Limb (tissue), 2 donors: ENCODE measurements around the gene EDNRA.

ENCODE experiments used
- DNase-seq, 2 donors: peaks; one replicate each; pipeline ENCODE4 v3.0.0-alpha.2; 2016; ENCODE audit errors: extremely low spot score in 2 of 2

Gene EDNRA

DNA sequence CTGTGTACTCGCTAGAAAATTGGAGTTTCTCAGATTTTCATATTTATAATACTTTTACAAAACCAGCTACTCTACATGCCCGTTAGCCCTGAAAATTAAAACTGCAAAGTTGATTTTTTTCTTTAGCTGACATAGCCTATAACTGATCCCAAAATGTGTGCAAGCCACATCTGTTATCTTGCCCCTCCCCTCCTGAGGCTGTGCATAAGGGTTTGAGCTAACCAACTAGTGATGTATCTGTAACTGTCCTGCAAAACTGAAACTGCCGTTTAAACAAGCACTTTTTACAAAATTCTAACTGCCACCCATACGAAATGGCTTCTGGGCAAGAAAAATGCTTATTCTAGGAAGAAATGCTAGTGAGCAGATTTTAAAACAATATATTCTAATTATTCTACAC lies 59.1 kb downstream of the EDNRA start:
- no peak for DNase-seq

GRCh38 chr4:147542229-147542990 lies 61.5 kb downstream of the EDNRA start:
- no peak for DNase-seq

DNA sequence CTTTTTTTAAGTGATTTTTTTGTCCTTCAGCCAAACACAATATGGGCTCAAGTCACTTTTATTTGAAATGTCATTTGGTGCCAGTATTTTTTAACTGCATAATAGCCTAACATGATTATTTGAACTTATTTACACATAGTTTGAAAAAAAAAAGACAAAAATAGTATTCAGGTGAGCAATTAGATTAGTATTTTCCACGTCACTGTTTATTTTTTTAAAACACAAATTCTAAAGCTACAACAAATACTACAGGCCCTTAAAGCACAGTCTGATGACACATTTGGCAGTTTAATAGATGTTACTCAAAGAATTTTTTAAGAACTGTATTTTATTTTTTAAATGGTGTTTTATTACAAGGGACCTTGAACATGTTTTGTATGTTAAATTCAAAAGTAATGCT lies 62.1 kb downstream of the EDNRA start:
- DNase-seq: no peak

DNA sequence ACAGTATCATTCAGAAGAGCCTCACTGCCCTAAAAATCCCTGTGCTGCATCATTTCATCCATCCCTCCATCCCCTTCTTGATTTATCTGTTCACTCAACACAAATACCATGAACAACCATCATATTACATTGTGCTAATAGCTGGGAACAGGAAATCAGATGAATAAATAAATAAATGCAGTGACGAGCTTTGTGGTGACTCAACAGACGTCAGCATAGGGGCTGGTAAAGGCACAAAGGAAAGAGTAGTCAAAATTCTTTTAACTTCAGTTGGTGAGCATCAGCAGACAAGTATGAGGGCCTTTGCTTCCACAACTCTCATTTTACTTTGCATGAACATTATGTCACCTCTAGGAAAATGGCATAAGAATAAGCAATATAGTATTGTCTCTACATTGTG lies 65.5 kb downstream of the EDNRA start:
- DNase-seq: no peak

DNA sequence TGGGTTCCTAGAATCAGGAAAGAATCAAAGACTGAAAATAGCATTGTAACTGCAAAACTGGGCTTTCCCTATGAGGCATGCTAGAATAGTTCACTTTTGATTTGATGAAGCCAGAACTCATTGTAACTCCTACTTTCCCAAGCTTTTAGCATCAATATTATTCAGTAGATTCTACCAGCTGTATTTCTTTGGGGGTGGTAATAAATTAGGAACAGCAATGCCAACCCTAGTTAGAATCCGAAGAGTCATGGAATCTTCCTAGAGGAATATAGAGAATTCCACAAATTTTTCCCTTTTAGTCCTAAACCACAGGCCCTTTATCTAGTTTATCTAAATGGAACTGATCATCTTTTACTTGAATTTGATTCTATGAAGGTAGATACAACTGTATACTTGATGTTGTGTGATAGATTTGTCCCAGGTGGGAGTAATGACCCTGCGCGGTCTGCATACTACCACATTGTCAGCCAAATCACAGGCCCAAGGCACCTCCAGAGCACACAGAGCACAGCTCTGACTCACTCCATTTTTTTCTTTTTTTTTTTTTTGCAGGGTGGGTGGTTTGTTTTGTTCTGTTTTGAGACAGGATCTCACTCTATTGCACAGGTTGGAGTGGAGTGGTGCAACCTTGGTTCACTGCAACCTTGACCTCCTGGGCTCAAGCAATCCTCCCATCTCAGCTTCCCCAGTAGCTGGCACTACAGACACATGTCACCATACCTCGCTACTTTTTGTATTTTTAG lies 66.6 kb downstream of the EDNRA start:
- DNase-seq: no peak

DNA sequence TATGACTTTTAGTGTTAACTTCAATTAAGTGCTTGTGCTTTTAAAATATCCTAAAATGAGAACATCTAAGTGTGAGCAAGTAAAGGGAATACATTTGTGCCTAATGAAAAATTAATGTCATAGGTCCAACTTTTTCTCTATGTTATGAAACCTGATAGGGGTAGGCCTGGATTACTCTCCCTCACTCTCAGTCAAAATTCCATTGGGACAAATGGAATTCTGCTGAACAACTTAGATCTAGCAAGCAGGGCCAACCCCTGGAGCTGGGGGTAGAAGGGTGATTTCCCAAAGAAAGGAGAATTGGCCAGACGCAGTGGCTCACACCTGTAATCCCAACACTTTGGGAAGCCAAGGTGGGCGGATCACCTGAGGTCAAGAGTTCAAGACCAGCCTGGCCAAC lies 67.4 kb downstream of the EDNRA start:
- no peak for DNase-seq

DNA sequence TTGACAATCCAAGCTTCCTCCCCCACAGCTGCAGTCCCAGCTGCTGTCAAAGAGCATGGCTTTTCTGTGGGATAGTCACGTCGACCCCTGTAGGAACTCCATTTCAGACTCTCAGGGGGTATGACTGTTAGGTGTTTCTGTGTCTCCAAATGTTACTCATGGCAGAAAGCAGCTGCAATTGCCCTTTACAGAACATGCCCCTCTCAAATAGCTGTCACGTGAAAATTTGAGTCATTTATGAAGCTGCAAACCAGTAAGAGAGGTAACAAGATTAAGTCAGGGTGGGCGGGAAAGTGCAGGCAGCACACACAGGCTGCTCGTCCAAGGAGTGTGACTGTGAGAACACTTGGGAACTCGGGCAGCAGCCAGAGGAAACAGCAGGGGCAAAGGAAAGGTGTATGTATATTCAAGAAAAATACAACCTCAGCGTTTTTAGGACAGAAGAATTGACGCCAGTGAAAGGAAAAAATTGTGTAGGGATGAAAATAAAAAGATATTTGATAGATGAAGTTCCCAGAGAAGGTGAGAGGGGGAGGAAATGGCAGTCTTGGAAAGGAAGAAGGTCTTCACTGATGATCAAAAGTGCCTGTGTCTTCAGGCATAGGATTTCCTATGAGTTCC lies 69.8 kb downstream of the EDNRA start:
- DNase-seq: no peak

DNA sequence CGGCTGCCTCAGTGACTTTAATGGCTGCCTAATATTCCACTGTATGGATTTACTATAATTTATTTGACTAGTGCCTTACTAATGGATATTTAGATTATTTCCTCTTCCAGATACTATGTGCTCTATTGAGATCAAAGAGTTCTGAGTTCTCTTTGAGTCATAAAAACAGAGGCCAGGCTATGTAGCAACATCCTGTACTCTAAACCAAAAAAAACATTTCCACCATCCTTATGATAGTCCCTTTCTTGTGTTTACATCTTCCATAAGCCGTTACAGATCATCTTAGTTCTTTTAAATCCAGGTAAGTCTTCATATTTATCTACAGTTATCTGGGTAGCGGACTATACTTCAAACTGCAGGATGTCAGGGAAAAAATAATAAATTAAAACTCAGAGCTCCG lies 79.7 kb downstream of the EDNRA start:
- no peak for DNase-seq

DNA sequence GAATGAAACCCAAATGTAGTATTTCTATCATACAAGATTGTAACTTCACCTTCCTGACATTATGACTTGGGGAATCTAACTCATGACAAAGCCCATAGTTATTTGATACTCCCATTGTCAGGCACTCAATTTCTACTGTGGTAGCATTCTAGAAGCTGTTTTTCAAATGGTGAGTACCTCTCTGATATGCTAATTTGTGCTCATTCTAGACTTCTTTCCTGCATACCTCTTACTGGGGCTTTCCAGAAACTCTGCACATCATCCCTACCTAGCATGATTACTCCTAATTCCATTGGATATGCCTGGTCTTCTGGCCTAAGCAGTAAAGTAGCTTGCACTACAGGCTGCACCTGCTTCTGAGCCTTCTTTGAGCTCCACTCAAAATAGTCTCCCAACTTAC lies 85.9 kb downstream of the EDNRA start:
- no peak for DNase-seq

DNA sequence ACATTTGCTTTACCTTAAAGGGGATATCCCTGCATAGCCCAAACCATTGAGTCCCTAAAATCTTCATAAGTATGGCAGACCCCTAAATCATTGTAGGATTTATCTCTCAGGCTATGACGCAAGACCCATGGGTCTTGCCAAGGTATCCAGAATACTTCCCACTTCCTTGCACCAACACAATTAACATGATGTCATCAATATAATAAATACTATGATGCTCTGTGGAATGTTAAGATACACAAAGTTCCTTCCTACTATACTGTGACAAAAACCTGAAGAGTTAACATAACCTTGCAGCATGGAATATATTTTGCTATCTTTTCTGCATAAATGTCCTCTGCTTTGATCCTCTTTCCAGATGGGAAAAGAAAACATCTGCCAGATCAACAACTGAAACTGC lies 86.4 kb downstream of the EDNRA start:
- DNase-seq: no peak

GRCh38 chr4:147570616-147571015 lies 89.7 kb downstream of the EDNRA start:
- no peak for DNase-seq

DNA sequence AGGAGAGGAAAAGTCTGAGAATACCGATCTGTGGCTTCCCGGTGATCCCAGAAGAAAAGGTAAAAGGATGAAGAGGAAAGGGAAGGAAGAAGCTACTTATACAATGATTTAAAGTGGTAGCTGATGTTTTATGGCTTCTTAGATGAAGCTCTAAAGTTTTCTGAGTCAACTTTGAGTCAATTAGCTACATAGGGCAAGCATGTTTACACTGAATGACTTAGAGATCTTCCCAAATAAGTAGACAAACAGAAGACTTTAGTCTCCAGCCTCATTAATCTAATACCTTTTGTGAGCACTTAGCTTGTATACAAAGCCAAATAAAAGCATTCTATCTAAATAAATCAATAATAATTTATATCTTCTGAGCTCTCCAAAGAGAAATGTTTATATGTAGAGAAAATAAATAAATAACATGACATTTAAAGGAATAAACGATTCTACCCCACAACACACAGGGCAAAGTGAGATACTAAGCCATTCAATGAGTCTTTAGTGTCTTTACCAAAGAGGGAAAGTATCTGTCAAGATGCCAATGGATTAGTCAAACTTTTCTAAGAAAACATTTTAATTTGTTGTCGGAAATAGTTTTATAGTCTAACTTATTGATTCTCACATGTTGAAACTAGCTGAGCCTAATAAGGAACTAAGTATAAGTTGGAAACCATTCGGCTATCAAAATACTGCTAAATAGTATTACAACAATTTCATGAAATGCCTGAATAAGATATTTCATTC lies 90.3 kb downstream of the EDNRA start:
- no peak for DNase-seq

- DNase-seq: no peak
Observed at GRCh38 chr4:147576084-147576483, 95.2 kb downstream of the EDNRA start.

DNA sequence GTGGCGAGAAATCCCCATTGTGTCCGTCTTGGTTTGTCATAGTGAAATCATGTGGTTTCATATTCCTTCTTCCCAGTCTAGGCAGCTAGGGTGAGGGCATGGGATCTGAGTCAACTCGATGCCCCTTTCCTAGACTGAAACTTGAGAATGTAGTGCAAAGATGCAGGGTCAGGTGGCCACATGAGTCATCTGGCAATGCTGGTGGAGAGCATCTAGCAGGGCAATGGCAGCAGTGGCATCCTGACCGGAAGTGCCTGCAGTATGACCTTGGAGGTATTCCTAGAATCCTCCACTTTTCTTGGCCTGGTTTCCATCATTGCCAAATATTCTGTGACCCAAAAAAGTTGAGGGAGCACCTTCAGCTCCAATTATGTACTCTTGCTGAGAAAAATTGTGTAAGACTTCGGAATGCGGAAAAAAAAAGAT lies 97.2 kb downstream of the EDNRA start:
- no peak for DNase-seq

DNA sequence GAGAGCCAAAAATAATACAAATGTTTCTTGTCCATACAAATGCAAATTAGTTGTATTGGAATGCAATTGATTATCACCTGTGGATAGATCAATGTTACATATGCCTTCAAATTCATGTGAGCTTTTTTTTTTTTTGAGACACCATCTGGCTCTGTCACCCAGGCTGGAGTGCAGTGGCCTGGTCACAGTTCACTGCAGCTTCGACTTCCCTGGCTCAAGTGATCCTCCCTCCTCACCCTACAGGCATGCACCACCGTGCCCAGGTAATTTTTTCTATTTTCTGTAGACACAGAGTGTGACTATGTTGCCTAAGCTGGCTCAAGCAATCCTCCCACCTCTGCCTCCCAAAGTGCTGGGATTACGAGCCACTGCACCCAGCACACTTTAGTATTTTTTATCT lies 97.7 kb downstream of the EDNRA start:
- DNase-seq: no peak

GRCh38 chr4:147580396-147580795 lies 99.5 kb downstream of the EDNRA start:
- no peak for DNase-seq

- no peak for DNase-seq
Observed at GRCh38 chr4:147581606-147582350, 100.9 kb downstream of the EDNRA start.

DNA sequence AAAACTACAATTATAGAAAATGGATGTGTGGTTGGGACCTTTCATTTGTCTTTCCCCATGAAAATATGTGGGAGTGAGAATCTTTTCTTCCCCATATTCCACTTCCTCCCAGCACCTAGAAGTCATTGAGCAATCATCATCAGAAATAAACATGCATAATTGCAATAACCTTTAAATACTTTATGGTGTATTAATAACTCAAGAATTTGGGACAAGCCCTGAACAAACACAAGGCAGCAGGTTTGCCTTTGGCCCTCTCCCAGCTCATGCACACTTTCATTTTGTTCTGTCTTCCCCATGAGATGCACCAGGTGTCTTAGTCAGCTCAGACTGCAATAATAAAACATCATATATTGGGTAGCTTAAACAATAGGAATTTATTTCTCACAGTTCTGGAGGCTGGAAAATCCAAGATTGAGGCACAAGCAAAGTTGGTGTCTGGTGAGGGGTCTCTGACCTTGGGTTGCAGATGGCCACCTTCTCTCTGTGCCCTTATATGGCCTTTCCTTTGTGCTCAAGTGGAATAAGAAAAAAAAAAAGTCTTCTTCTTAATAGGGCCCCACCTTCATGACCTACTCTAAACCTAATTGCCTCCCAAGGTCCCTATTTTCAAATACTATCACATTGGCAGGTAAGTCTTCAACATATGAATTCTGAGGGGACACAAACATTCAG lies 101.6 kb downstream of the EDNRA start:
- no peak for DNase-seq

GRCh38 chr4:147583876-147584275 lies 103.0 kb downstream of the EDNRA start:
- DNase-seq: no peak

DNA sequence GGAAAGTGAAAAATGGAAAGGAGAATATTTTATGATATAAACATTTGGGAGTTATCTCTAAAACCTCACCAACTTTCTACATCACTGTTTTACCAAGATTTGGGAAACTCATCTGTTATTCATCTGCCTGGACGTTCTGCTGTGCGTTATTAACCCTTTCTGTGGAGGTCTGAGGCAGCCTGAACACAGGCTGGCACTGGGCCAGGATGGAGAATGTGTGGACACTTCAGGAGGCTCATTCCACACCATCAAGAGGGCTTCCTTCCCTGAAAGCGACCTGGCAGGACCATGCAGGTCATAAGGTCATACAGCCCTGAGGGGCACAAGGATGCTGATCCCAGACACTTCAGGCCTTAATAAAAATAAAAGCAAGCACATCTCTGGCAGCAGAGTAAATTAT lies 105.1 kb downstream of the EDNRA start:
- DNase-seq: no peak

GRCh38 chr4:147586637-147587036 lies 105.7 kb downstream of the EDNRA start:
- DNase-seq: no peak
